Osteoblast (primary cell): ENCODE measurements around the gene RBBP8. TPM values are rescaled to one million over a fixed set of nuclear protein-coding genes. Genes with fewer than 3 reads are reported as not detected.

ENCODE experiments used
- DNase-seq: peaks from one replicate; pipeline ENCODE4 v3.0.0; 2011; ENCODE audit warnings: low spot score, mixed read lengths; ENCODE audit not compliant: insufficient read length; ENCODE audit errors: missing footprints
- H2AFZ ChIP-seq: 2 replicates; pipeline ENCODE4 v1.6.0; 2011; ENCODE audit warnings: mild to moderate bottlenecking, low read length
- H3K27ac ChIP-seq: 2 replicates; pipeline ENCODE4 v1.5.1; 2011; ENCODE audit warnings: mild to moderate bottlenecking, low read depth, low read length, moderate library complexity
- H3K27me3 ChIP-seq: 2 replicates; pipeline ENCODE4 v1.6.0; 2012; ENCODE audit warnings: mild to moderate bottlenecking, control low read depth, inconsistent platforms, low read length, moderate library complexity; ENCODE audit not compliant: insufficient read depth
- H3K36me3 ChIP-seq: 2 replicates; pipeline ENCODE4 v1.5.1; 2011; ENCODE audit warnings: mild to moderate bottlenecking, low read length, control low read depth, moderate library complexity; ENCODE audit not compliant: insufficient read depth
- H3K4me1 ChIP-seq: 2 replicates; pipeline ENCODE4 v1.5.1; 2011; ENCODE audit warnings: mild to moderate bottlenecking, low read length, control low read depth, moderate library complexity; ENCODE audit not compliant: insufficient read depth
- H3K4me2 ChIP-seq: 2 replicates; pipeline ENCODE4 v1.6.0; 2011; ENCODE audit warnings: mild to moderate bottlenecking, low read length; ENCODE audit not compliant: insufficient read depth
- H3K4me3 ChIP-seq: fragments of 200-600 bp; sonication (generic); 3 replicates; pipeline ENCODE4 v1.5.1; 2012; ENCODE audit warnings: mild to moderate bottlenecking, low read length, inconsistent platforms; ENCODE audit not compliant: insufficient read depth
- H3K79me2 ChIP-seq: 2 replicates; pipeline ENCODE4 v1.6.0; 2012; ENCODE audit warnings: mild to moderate bottlenecking, low read length, control low read depth, inconsistent platforms; ENCODE audit not compliant: insufficient read depth
- H3K9me3 ChIP-seq: 2 replicates; pipeline ENCODE4 v1.5.1; 2011; ENCODE audit warnings: low read depth, low read length, control low read depth
- H4K20me1 ChIP-seq: 2 replicates; pipeline ENCODE4 v1.6.0; 2012; ENCODE audit warnings: mild to moderate bottlenecking, low read length, control low read depth; ENCODE audit not compliant: insufficient read depth
- total RNA-seq: library from RNA; depleted of rRNA; stranded (reverse); fragments of >200 nt; gene quantifications from 2 replicates; pipeline ENCODE4 v1.2.3, GENCODE V29; 2012
- TF ChIP-seq, protein P1 (sequence below): IDR thresholded peaks from 2 replicates; pipeline ENCODE4 v1.5.1; 2011; ENCODE audit warnings: mild to moderate bottlenecking, low read depth, low read length, moderate library complexity; ENCODE audit errors: extremely low read depth

Gene RBBP8
- total RNA-seq, 1 donor, result 40.2 TPM

DNA sequence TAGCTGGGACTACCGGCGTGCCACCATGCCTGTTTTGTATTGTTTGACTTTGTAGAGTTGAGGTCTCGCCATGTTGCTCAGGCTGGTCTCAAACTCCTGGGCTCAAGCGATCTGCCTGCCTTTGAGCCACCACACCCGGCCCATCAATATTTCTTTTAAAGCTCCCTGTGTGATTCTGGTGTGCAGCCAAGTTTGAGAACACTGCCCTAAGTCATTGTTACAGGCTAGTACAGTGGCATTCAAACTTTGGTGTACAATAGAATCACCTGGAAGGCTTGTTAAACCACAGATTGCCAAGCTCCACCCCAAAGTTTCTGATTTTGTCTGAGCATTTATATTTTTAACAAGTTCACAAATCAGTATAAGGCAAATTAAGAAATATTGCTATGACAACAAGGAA is 99.9 kb downstream of the RBBP8 start:
- TF ChIP-seq, protein P1, sequence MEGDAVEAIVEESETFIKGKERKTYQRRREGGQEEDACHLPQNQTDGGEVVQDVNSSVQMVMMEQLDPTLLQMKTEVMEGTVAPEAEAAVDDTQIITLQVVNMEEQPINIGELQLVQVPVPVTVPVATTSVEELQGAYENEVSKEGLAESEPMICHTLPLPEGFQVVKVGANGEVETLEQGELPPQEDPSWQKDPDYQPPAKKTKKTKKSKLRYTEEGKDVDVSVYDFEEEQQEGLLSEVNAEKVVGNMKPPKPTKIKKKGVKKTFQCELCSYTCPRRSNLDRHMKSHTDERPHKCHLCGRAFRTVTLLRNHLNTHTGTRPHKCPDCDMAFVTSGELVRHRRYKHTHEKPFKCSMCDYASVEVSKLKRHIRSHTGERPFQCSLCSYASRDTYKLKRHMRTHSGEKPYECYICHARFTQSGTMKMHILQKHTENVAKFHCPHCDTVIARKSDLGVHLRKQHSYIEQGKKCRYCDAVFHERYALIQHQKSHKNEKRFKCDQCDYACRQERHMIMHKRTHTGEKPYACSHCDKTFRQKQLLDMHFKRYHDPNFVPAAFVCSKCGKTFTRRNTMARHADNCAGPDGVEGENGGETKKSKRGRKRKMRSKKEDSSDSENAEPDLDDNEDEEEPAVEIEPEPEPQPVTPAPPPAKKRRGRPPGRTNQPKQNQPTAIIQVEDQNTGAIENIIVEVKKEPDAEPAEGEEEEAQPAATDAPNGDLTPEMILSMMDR, result no peak
- DNase-seq, result no peak
- Histone ChIP-seq H3K36me3 (no peaks in the 10 kb centered on the region), H3K4me1 (peaks cover 24% of the 10 kb centered on the region), H3K4me3 (no peak overlapping the region), H3K27ac (peak overlapping the region; percentile 74), H2AFZ (no peak overlapping the region), H3K9me3 (no peaks in the 10 kb centered on the region), H3K79me2 (no peaks in the 10 kb centered on the region), H4K20me1 (no peaks in the 10 kb centered on the region), H3K27me3 (no peaks in the 10 kb centered on the region), H3K4me2 (no peak overlapping the region)

DNA sequence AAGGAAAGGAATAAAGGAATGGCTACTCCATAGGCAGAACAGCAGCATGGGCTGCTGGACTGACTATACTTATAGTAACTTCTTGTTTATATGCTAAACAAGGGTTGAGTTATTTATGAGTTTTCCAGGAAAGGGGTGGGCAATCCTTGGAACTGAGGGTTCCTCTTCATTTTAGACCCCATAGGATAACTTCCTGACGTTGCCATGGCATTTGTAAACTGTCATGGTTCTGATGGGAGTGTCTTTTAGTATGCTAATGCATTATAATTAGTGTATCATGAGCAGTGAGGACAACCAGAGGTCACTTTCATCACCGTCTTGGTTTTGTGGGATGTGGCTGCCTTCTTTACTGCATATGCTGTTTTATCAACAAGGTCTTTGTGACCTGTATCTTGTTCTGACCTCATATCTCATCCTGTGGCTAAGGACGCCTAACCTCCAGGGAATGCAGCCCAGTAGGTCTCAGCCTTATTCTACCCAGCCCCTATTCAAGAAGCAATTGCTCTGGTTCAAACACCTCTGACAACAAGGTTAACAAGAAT is 103.6 kb downstream of the RBBP8 start:
- Histone ChIP-seq H3K4me3 (no peak overlapping the region), H3K27me3 (no peaks in the 10 kb centered on the region), H3K9me3 (no peaks in the 10 kb centered on the region), H3K4me2 (no peak overlapping the region), H4K20me1 (no peaks in the 10 kb centered on the region), H2AFZ (no peak overlapping the region), H3K36me3 (no peaks in the 10 kb centered on the region), H3K79me2 (no peaks in the 10 kb centered on the region), H3K27ac (no peak overlapping the region), H3K4me1 (peaks cover 22% of the 10 kb centered on the region)
- TF ChIP-seq, protein P1, result no peak
- no peak for DNase-seq

DNA sequence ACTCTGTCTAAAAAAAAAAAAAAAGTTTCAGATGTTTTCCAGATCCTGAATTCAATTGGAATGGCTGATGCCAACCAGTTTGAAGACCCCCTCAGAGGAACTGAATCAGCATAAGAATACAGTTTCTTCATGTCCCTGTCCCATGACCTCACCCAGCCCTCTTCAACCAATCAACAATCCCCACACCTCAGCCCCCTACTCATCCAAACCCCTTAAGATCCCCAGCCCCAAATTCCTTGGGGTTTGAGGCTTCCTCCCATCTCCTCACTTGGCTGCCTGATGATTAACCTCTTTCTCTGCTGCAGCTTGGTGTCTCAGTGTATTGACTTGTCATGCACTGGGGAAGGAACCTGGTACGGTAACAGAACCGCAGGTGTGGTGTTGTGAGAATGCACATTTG is 104.5 kb downstream of the RBBP8 start:
- no peak for DNase-seq
- Histone ChIP-seq H3K4me3 (no peak overlapping the region), H3K36me3 (no peaks in the 10 kb centered on the region), H4K20me1 (no peaks in the 10 kb centered on the region), H3K4me2 (no peak overlapping the region), H3K9me3 (peaks cover 5% of the 10 kb centered on the region), H3K4me1 (peaks cover 13% of the 10 kb centered on the region), H3K27me3 (no peaks in the 10 kb centered on the region), H3K27ac (no peak overlapping the region), H2AFZ (no peak overlapping the region), H3K79me2 (no peaks in the 10 kb centered on the region)
- TF ChIP-seq, protein P1, result no peak

DNA sequence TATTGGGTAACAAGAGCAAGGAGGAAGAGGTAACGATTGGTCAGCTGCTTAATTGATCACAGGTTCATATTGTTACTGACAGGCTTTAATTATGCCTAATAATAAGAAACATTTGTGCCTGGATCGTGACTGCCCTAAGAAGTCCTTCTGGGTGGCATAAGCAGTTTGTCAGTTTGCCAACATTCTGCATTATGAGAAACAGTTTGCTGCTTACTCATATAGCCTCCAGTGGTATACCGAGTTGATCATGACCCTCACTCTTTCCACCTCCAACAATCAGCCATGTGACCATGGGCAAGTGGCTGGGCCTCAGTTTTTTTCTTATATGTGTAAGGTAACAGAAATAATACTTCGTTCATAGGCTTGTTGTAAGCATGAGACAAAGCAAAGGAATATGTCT is 105.6 kb downstream of the RBBP8 start:
- Histone ChIP-seq H2AFZ (peak overlapping the region; percentile 5), H3K27me3 (no peaks in the 10 kb centered on the region), H3K79me2 (no peaks in the 10 kb centered on the region), H4K20me1 (no peaks in the 10 kb centered on the region), H3K36me3 (no peaks in the 10 kb centered on the region), H3K4me2 (no peak overlapping the region), H3K27ac (no peak overlapping the region), H3K4me3 (no peak overlapping the region), H3K4me1 (peaks cover 5% of the 10 kb centered on the region), H3K9me3 (peaks cover 5% of the 10 kb centered on the region)
- TF ChIP-seq, protein P1, result no peak
- DNase-seq, result no peak
